Left colon (tissue), 2 donors: ENCODE measurements around the gene INPP5A. TPM values are rescaled to one million over a fixed set of nuclear protein-coding genes. Genes with fewer than 3 reads are reported as not detected.
"Not testable (repeated sequence)": the region's sequence is repeated elsewhere in the genome, so short reads cannot be mapped to it uniquely, and the experiment has no call there.

Experiments
- ATAC-seq: fragments of 200-7000 bp; cut with Tn5 transposase; one replicate; pipeline ENCODE4 v1.9.1; 2020; ENCODE audit warnings: mild to moderate bottlenecking, moderate library complexity
- DNase-seq, 2 donors: peaks; one replicate each; pipeline ENCODE4 v3.0.0-alpha.2; 2020
- intact Hi-C, 2 donors: fragments of 100-400 bp; cut with DNase I in 1 of 2; cut with micrococcal nuclease in 1 of 2; formaldehyde crosslinking; loops; one replicate each; pipeline versions ENCODE4 v1.11.2 to v1.14.0; 2022; cut with DNase I, micrococcal nuclease
- total RNA-seq, 2 donors: library from RNA; stranded (reverse); fragmentation: NEBNext Ultra II Directional; extraction: Animal tissue kit (Norgen Biotek cat#: 25700); gene quantifications; one replicate each; pipeline ENCODE4 v1.2.1, GENCODE V29; 2021
- donor health status: DM: no; HTN: no; CAD: no.
- donor health status: DM: yes; HTN: yes; CAD: no.

Gene INPP5A
- total RNA-seq, 2 donors from 2014 or later = 35.6 to 42.2 TPM

- intact Hi-C loops = no loop called here
- ATAC-seq = no peak
- peak; percentile 1 to 28 for DNase-seq
Measured at GRCh38 chr10:132541601-132542011, 4.0 kb downstream of the INPP5A start.

DNA sequence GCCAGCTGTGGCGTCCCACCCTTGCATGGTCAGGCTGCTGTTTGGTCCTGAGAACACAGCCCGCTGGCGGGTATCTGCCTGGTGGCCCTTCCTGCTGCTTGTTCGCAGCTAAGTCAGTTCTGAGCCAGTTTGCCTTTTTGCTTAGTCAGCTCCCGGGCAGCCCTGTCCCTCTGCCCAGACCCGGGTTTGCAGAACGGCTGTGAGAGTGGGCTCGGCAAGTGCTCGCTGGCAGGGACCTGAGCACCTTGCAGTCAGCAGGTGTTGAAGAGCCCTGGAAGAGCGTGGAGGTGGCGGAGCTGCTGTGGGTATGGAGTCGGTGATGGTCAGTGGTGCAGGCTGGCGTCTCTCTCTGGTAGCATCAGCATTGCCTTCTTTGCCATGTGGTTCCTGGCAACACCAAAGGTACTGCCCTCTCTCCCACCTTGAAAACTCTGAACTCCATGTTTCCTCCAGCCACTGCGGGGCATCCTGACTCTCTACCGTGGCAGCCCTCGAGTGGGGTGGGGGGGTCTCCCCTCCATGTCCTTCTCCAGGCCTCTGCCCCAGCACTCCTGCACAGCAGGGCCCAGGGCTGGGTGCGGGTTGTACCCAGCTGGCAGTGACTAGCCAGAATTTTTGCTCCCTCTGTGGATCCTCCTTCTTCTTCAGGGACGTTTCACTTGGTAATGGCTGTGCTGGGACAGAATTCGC lies 4.6 kb downstream of the INPP5A start:
- ATAC-seq = no peak
- DNase-seq = peak; percentile 6 to 25
- intact Hi-C loops = no loop called here

DNA sequence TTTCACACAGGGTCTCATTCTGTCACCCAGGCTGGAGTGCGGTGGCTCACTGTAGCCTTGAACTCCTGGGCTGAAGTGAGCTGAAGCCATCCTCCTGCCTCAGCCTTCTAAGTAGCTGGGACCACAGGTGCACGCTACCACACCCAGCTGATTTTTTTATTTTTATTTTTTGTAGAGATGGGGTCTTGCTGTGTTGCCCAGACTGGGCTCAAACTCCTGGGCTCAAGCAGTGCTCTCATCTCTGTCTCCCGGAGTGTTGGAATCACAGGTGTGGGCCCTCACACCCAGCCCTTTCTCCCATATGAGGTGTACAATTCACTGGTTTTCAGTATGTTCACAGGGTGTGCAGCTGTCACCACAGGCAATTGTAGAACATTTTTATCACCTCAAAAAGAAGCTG lies 5.2 kb downstream of the INPP5A start:
- peak in 1 of 2 donors; percentile 8 for DNase-seq

GRCh38 chr10:132543916-132544743 lies 6.5 kb downstream of the INPP5A start:
- DNase-seq (peak; percentile 18 to 22), ATAC-seq (no peak)
- intact Hi-C loops = no loop called here

More for the DNA sequence above, 5.2 kb downstream of the INPP5A start:
- no peak for ATAC-seq
- intact Hi-C loops = no loop called here

DNA sequence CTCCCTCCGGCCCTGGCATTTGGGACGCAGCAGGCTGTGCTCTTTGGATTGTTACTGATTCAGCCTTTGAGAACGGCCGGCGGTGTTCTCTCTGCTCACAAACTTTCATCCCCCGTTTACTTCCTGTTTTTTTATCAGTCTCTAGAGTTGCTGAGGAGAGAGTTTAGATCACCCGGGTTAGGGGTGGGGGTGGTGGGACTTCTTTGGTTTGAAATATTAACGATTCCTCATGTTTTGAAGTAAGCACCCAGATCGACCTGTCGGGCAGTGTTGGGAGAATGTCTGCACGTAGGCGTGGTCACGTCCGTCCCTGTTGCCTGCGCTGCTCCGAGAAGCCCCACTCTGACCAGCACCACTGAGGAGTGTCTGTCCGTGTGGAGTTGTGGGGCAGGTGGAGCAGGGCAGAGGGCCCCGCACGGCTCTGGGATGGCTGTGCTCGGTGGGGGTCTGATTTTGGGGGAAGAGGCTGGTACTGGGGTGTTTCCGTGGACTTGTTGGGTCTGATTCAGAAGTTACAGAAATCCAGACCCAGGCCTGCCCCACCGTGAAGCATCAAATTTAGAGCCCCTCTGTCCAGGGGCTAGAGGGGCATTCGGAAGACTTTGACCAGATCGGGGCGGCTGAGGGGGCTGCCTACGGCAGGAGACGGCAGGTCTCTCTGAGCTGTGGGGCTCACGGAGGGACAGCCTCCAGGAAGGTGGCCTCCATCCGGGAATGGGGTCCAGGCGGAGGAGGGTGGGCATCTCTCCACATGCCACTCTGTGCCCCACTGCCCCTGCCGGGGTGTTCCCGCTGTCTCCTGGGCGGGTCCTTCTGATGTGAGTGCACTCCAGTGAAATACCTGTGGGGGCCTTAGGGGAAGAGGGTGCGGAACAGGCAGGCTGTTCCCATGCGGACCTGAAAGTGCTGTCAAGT lies 7.4 kb downstream of the INPP5A start:
- DNase-seq (peak; percentile 15 to 21), ATAC-seq (no peak)
- intact Hi-C loops = no loop called here

DNA sequence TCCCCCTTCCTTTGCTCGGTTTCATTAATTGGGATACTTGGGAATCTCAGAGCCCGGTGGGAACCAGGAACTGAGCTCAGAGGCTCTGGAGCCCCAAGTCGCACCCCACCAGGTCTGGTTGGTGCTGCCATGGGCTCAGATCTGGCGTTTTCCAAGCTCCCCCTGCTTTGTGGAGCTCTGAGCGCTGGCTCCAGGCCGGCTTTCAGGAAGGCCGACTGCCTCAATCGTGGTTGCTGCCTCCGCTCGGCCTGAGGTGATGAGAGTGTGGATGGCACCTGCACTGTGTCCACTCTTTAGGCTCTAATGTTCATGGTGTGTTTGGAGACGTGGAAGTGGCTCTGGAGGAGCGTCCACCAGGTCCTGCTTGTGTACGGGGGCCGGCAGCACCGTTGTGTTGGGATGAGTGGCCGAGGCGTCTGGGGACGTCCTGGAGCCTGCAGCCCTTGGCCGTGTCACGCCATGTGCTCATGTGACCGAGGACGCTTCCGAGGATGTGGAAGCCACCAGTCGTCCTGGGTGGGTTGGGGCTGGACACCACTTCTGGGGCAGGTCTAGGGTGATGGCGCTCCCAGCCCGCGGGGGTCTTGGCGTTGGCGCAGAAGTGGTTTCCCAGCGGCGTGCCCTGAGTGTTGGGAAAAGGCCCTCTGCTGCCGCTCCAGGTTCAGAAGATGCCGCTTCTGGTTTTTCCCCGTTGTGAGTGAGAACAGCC lies 8.2 kb downstream of the INPP5A start:
- intact Hi-C loops = no loop called here
- DNase-seq = peak; percentile 5 to 19

DNA sequence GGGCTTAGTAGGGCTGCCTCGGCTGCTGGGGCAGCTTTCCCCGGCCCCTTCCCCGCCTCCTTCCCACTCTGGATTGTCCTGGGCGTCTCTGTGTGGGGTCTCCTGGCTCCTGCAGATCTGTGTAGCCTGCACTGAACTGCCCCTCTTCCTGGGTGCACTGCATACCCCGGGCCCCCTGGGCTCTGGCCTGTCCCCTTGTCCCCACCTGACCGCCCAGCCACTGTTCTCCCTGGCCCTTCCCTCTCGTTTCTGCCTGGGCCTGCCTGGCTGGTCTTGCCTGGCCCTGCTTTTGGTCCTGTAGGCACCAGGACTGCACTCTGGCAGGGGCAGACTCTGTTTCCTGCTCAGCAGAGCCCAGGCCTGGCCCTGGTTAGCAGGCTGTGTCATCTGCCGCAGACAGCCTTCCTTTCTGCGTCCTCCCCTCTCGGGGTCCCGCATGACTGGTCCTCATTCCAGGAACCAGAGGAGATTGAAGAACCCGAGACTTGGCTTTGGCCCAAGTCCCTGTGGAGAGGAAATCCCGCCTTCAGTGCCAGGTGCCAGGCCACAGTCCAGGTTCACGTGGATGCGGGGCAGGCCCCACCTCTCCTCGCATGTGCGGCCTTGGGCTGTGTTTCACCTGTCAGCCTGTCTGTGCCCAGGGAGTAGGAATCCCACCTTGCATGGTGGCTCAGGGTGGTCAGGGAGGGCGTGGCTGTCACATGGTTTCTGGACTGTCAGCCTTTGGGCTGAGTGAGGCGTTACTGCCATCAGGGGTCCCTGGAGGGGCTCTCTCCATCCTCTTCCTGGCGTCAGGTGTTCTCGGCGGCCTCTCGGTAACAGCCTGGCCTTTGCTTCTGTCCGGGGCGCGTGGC lies 9.2 kb downstream of the INPP5A start:
- DNase-seq = peak; percentile 31 to 39
- peak; percentile 56 for ATAC-seq
- intact Hi-C loops = no loop called here

More for the DNA sequence above, 8.2 kb downstream of the INPP5A start:
- ATAC-seq = no peak

GRCh38 chr10:132547421-132547861 lies 9.9 kb downstream of the INPP5A start:
- ATAC-seq (no peak), DNase-seq (peak; percentile 11 to 24)
- intact Hi-C loops = no loop called here

GRCh38 chr10:132548106-132548823 lies 10.7 kb downstream of the INPP5A start:
- ATAC-seq (no peak), DNase-seq (peak; percentile 11 to 21)
- intact Hi-C loops = no loop called here

GRCh38 chr10:132548869-132549268 lies 11.3 kb downstream of the INPP5A start:
- DNase-seq = peak in 1 of 2 donors; percentile 4
- ATAC-seq = no peak
- intact Hi-C loops = no loop called here

- ATAC-seq (no peak), DNase-seq (peak in 1 of 2 donors; percentile 3)
- intact Hi-C loops = no loop called here
Measured at GRCh38 chr10:132549371-132549770, 11.8 kb downstream of the INPP5A start.

- ATAC-seq = no peak
- intact Hi-C loops = no loop called here
Measured at GRCh38 chr10:132550366-132551092, 12.9 kb downstream of the INPP5A start.

DNA sequence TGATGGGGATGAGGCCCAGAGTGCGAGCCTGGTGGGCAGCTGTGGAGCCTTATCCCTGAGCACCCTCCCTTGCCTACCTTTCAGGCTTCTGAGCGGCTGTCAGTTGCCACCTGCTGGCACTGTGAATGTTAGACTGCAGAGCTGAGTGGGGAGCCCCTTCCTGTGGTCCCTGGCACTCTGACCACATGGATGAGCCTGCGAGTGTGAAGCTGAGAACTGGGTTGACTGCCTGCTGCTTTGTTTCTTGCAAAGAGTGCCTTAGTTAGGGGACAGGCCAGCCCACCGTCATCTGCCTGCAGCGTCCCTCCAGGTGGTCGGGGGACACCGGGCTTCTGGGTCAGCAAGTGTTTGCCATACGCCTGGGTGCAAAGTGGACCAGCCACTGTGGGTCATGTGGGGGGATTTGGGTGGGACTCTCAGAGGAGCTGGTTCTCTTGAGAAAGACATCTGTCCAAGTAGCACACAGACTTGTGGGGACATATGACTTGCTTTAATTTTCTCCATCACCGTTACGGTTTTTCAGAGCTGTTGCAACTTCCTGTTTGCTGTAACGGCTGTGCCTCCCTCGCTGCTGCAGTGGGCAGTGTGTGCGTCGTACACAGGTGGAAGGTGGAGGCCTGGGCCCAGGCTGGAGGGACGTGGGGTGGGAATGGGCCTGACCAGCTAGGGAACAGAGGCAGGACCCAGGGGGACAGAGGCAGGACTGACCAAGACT lies 13.7 kb downstream of the INPP5A start:
- ATAC-seq (no peak), DNase-seq (peak; percentile 20 to 23)
- intact Hi-C loops = no loop called here

More at GRCh38 chr10:132550366-132551092, 12.9 kb downstream of the INPP5A start:
- DNase-seq = peak in 1 of 2 donors; percentile 25

GRCh38 chr10:132551808-132552130 lies 14.2 kb downstream of the INPP5A start:
- no peak for ATAC-seq
- no peak for DNase-seq
- intact Hi-C loops = no loop called here

- intact Hi-C loops, DNase-seq, ATAC-seq: not testable (repeated sequence)
Measured at GRCh38 chr10:132552635-132553034, 15.0 kb downstream of the INPP5A start.

GRCh38 chr10:132553568-132553967 lies 16.0 kb downstream of the INPP5A start:
- intact Hi-C loops, DNase-seq, ATAC-seq: not testable (repeated sequence)
